HEK293 (cell line): Measurements from ENCODE around the gene ITGA5.

Source experiments
- CTCF ChIP-seq: fragments of 450-650 bp; formaldehyde crosslinking; IDR thresholded peaks from 2 replicates; pipeline ENCODE4 v1.5.1; 2016; ENCODE audit warnings: missing biosample characterization, missing genetic modification characterization
- TCF7L2 ChIP-seq: IDR thresholded peaks from 2 replicates; pipeline ENCODE4 v1.6.1; 2011; ENCODE audit warnings: low read depth, mild to moderate bottlenecking, inconsistent platforms, low read length, moderate library complexity, borderline replicate concordance
- YY1 ChIP-seq: fragments of 450-650 bp; formaldehyde crosslinking; IDR thresholded peaks from 2 replicates; pipeline ENCODE4 v1.5.1; 2018; ENCODE audit warnings: missing biosample characterization, missing genetic modification characterization
- ZBTB21 ChIP-seq: fragments of 450-650 bp; formaldehyde crosslinking; IDR thresholded peaks from 2 replicates; pipeline ENCODE4 v1.5.1; 2017; ENCODE audit warnings: missing biosample characterization, missing genetic modification characterization
- ZBTB7A ChIP-seq: fragments of 450-650 bp; formaldehyde crosslinking; IDR thresholded peaks from 2 replicates; pipeline ENCODE4 v1.5.1; 2016; ENCODE audit warnings: low read depth, missing biosample characterization, missing genetic modification characterization
- ZNF133 ChIP-seq: fragments of 450-650 bp; formaldehyde crosslinking; IDR thresholded peaks from 2 replicates; pipeline ENCODE4 v1.5.1; 2016; ENCODE audit warnings: missing biosample characterization, missing genetic modification characterization

GRCh38 chr12:54463484-54463883 is 44.4 kb upstream of the ITGA5 start:
- TF ChIP-seq CTCF (no peak), ZBTB7A (no peak), ZBTB21 (tag by site-specific recombination) (no peak), YY1 (tag by site-specific recombination) (no peak), TCF7L2 (no peak), ZNF133 (tag by site-specific recombination) (no peak)
